ENCODE measurements around the gene MESP1. TPM values are rescaled to one million over a fixed set of nuclear protein-coding genes. Genes with fewer than 3 reads are reported as not detected.

Gene MESP1
- total and polyA plus RNA-seq, 10 of the 15 experiments (the other 5 are each of a cell fraction or from before 2014, with no cell fraction given): 0.04 to 1.1 (median 0.57) TPM; not detected in 2

GRCh38 chr15:89724621-89725020, 26.4 kb downstream of the MESP1 start:
- ChIA-PET CTCF (interaction anchor here (0.8 kb wide), 1 partner anchor 14 kb away, joined by 3 read pairs; no protein-coding TSS in a partner anchor), POLR2A (no interaction called here), SMC1A (ENCODE audit: uncharacterized antibody, unreplicated experiment) (no interaction called here), RAD21 (ENCODE audit: unreplicated experiment) (no interaction called here)
- FAIRE-seq: no peak
- no peak for ATAC-seq
- no peak overlapping the region for H3K9ac ChIP-seq (ENCODE audit: control insufficient read depth, insufficient read depth, low read length)
- no peak for DNase-seq (ENCODE audit: low read depth, low spot score)
- H3K4me1 ChIP-seq (ENCODE audit: control insufficient read depth, insufficient read depth, low read length): no peaks in the 10 kb centered on the region
- no peaks in the 10 kb centered on the region for H4K20me1 ChIP-seq (ENCODE audit: control insufficient read depth, insufficient read depth)
- no peak overlapping the region for H3K4me3 ChIP-seq
- in situ Hi-C loops (cut with MboI): no loop called here
- no peaks in the 10 kb centered on the region for H3K36me3 ChIP-seq (ENCODE audit: control insufficient read depth in 2 of 2, insufficient read depth in 2 of 2, low read length in 1 of 2)
- intact Hi-C loops (cut with micrococcal nuclease; ENCODE audit: unreplicated experiment): no loop called here
- no peaks in the 10 kb centered on the region; a peak in 1 of 4 replicates for H3K27me3 ChIP-seq (replicated peaks in 1 of 2; ENCODE audit: control insufficient read depth in 2 of 2, insufficient read depth in 2 of 2, low read length in 1 of 2)
- TF ChIP-seq BACH1 (IDR thresholded peaks at IDR 0.05; ENCODE audit: borderline replicate concordance): no peak
- TF ChIP-seq RBBP5 (conservative IDR thresholded peaks at IDR 0.05): no peak
- TF ChIP-seq SMARCA5 (IDR thresholded peaks at IDR 0.05): no peak
- no peak for TF ChIP-seq NFIC (IDR thresholded peaks at IDR 0.05; ENCODE audit: low read depth, low read length)
- no peak for TF ChIP-seq USF2 (IDR thresholded peaks at IDR 0.05; ENCODE audit: borderline replicate concordance, low read depth, low read length)
- no peak for TF ChIP-seq PBX3 (IDR thresholded peaks at IDR 0.05; ENCODE audit: insufficient replicate concordance, low read depth, low read length)
- no peak for TF ChIP-seq EP300 (IDR thresholded peaks at IDR 0.05; ENCODE audit: borderline replicate concordance in 1 of 2, control insufficient read depth in 1 of 2, low read depth in 2 of 2, low read length in 2 of 2)
- TF ChIP-seq TAF1 (IDR thresholded peaks at IDR 0.05; ENCODE audit: borderline replicate concordance, low read depth, low read length): no peak
- TF ChIP-seq MEF2A (IDR thresholded peaks at IDR 0.05; ENCODE audit: insufficient read depth, low read depth, low read length): no peak
- no peak for TF ChIP-seq PAX8 (IDR thresholded peaks at IDR 0.05)
- no peak for TF ChIP-seq ATF2 (IDR thresholded peaks at IDR 0.05; ENCODE audit: low read length)
- TF ChIP-seq YBX1 (IDR thresholded peaks at IDR 0.05): no peak
- TF ChIP-seq MEF2B (IDR thresholded peaks at IDR 0.05; ENCODE audit: partially characterized antibody, poor library complexity, severe bottlenecking): no peak
- no peak for TF ChIP-seq POLR2AphosphoS5 (IDR thresholded peaks at IDR 0.05; ENCODE audit: low read length)
- TF ChIP-seq MTA3 (IDR thresholded peaks at IDR 0.05; ENCODE audit: borderline replicate concordance, low read length): no peak
- TF ChIP-seq HDGF (IDR thresholded peaks at IDR 0.05): no peak
- no peak for TF ChIP-seq SMAD1 (IDR thresholded peaks at IDR 0.05; ENCODE audit: low read depth, partially characterized antibody)
- TF ChIP-seq CHD2 (IDR thresholded peaks at IDR 0.05; ENCODE audit: borderline replicate concordance, low read depth, low read length): no peak
- no peak overlapping the region for H3K4me2 ChIP-seq (ENCODE audit: control insufficient read depth, insufficient read depth)
- no peak overlapping the region for H2AFZ ChIP-seq (ENCODE audit: control insufficient read depth, low read depth, low read length)
- H3K27ac ChIP-seq (ENCODE audit: control insufficient read depth, insufficient read depth): no peak overlapping the region
- H3K79me2 ChIP-seq (ENCODE audit: control insufficient read depth, insufficient read depth, low read length): no peaks in the 10 kb centered on the region
- 0% methylated on average over 1 of the region's 1 CpG for WGBS (ENCODE audit: insufficient coverage, insufficient replicate concordance, low lambda C conversion rate, missing lambda C conversion rate)
- BruUV-seq (replicated peaks): no TSS peak
- no peaks in the 10 kb centered on the region; the same call in 1 of the 3 replicates for H3K9me3 ChIP-seq (replicated peaks; ENCODE audit: control insufficient read depth, insufficient read depth, low read length)

All from GM12878 (cell line).